HCEC 1CT (cell line): ENCODE results near the gene MYO1A.
"Not testable (repeated sequence)": the region's sequence is repeated elsewhere in the genome, so short reads cannot be mapped to it uniquely, and the experiment has no call there.

ENCODE experiments used
- DNase-seq: peaks from one replicate; pipeline ENCODE4 v3.0.0-alpha.2; 2017

Gene MYO1A

DNA sequence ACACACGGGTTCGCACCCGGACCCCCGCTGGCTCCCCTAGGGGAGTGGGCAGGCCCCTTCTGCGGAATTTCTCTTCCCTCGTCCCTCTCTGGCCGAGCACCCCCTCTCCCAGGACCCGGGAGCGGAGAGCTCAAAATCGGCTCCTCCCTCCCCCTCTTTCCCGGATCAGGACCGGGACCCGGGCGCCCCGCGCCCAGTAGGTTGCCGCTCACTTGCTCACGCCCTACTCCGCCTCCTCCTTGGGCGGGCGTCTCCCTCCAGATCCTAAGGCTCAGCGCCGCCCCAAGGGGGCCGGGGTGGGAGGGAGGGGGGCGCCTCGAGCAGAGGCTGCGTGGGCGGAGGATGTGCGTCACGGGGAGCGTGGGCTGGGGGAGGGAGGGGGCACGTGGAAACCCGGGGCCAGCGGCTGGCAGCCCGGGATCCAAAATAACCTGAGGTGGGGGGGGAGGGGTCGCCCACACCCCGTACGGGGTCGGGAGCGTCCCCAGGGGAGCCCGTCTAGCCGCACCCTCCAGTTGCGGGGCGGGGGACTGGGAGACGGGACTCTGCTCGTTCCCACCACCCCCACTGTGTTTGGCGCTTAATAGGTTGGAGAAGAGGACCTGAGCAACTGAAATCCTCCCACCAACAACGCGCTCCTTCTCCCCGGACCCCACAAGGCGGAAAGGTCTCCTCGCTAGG, 37.2 kb upstream of the MYO1A start:
- peak; percentile 94 for DNase-seq

- DNase-seq: peak; percentile 84
Observed at GRCh38 chr12:57086493-57087009, 36.6 kb upstream of the MYO1A start.

GRCh38 chr12:57085999-57086492, 36.1 kb upstream of the MYO1A start:
- peak; percentile 25 for DNase-seq

DNA sequence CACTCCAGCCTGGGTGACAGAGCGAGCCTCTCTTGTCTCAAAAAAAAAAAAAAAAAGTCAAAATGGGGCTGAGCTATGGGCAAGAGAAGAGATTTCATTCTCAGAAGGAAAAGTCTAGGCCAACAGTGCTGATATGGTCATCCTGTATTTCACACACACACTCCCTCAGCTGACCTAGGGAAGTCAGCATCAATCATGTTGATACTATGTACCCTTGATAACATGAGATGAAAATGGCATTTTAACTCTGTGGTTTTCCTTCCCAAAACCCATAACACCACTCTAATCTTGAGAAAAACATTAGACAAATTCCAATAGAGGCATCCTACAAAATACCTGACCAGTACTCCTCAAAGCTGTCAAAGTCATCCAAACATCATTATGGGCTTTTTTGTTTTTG, 30.9 kb upstream of the MYO1A start:
- no peak for DNase-seq

DNA sequence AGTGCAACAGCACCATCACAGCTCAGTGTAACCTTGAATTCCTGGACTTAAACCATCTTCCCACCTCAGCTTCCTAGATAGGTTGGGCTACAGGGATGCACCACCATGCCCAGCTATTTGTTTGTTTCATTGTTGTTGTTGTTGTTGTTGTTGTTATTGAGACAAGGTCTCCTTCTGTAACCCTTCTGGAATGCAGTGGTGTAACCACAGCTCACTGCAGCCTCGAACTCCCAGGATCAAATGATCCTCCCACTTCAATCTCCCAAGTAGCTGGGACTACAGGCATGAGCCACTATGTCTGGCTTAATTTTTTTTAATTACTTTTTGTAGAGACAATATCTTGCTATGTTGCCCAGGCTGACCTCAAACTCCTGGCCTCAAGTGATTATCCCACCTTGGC, 29.9 kb upstream of the MYO1A start:
- no peak for DNase-seq

- peak; percentile 100 for DNase-seq
Observed at GRCh38 chr12:57078519-57079404, 28.8 kb upstream of the MYO1A start, which contains the start of gene NEMP1. NEMP1 (minus strand) TSS chr12:57078791; CDS start chr12:57078745, 46 bp downstream.

GRCh38 chr12:57073566-57074450, 23.9 kb upstream of the MYO1A start:
- DNase-seq: not testable (repeated sequence)

DNA sequence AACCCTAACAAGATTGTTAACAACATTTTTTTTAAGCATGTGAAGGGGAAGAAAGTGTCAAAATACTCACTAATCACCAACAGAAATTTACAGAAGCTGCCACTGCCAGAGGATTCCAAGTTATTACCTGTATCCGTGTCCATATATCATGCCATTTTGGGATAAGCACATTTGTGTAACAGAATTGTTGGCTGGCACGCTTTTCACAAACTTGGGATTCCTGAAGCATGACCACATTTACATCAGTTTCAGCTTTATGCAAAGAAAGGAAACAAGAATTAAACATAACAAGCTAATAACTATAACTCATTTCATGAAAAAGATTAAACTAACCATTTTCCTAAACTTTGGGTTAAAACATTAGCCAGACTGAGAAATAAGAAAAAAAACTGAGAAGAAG, 22.7 kb upstream of the MYO1A start:
- DNase-seq: peak; percentile 44

GRCh38 chr12:57069523-57069922, 19.6 kb upstream of the MYO1A start:
- DNase-seq: peak; percentile 77

GRCh38 chr12:57066245-57066644, 16.3 kb upstream of the MYO1A start:
- no peak for DNase-seq

DNA sequence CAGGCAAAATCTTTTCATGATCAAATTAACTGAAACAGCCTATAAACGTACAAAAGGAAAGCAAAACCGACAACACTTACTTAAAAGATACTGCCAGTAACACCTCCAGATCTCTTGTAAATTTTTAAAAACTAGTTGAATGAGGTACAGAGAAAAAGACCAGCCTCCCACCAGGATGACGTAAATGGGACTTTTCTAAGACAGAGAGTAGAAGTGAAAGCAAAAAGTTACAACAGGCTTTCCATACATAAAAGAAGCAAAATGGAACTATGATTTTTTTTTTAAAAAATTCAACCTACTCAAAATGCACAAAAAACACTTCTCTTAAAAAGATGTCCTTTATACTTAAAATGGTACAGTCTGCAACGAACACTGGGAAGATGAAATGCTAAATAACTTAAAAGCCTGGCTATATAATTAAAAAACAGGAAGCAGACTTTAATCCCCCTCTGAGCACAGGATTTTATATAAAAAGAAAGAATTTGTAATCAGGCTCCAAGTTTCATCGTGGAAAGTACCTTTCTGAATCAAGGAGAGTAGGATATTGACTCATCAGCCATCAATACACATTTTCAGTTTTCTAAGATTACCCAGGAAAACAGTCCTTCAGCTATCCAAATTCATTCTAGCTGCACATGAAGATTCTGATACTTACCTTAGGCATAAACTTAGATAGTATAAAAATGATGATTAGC, 14.2 kb upstream of the MYO1A start:
- DNase-seq: no peak

- DNase-seq: no peak
Observed at GRCh38 chr12:57058454-57058853, 8.5 kb upstream of the MYO1A start.

GRCh38 chr12:57057067-57057751, 7.3 kb upstream of the MYO1A start:
- DNase-seq: no peak

GRCh38 chr12:57055824-57056223, 5.9 kb upstream of the MYO1A start:
- no peak for DNase-seq

DNA sequence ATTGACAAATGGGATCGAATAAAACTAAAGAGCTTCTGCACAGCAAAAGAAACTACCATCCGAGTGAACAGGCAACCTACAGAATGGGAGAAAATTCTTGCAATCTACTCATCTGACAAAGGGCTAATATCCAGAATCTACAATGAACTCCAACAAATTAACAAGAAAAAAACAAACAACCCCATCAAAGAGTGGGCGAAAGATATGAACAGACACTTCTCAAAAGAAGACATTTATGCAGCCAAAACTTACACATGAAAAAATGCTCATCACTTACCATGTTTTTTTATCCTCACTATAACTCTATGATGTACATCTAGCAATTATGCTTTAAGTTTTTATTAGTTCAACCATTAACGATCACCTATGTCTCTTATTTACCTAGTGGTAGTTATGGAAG, 4.0 kb upstream of the MYO1A start:
- not testable (repeated sequence) for DNase-seq

GRCh38 chr12:57053146-57053545, 3.2 kb upstream of the MYO1A start:
- DNase-seq: not testable (repeated sequence)

GRCh38 chr12:57051011-57051410, 1.1 kb upstream of the MYO1A start:
- DNase-seq: no peak

- no peak for DNase-seq
Observed at GRCh38 chr12:57049119-57049446, 846 bp downstream of the MYO1A start.

- DNase-seq: no peak
Observed at GRCh38 chr12:57048423-57049118, 1.4 kb downstream of the MYO1A start.

DNA sequence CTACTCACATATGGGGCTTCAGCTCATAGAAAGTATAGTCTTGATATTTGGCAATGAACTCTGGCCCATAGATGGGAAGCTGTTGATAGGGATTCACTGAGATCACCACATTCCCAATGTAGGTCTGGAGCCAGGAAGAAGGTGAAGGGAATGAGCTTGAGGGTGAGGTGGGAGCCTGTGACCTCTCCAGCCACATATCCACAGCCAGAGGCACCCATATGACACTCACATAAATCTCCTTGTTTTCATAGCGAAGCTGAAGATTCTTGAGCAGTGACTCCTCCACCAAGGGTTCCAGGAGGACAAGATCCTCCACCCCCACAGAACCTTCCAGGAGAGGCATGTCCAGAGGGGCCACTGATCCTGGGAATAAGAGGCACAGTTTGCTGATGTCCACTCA, 1.9 kb downstream of the MYO1A start:
- DNase-seq: peak; percentile 58
